SK-N-SH (cell line): Measurements from ENCODE around the gene TPCN2. TPM values are rescaled to one million over a fixed set of nuclear protein-coding genes. Genes with fewer than 3 reads are reported as not detected.

Experiments used
- CTCF ChIA-PET: fragments of 300-600, 350-600 bp; formaldehyde crosslinking; extraction: SDS; loops from one replicate; lab custom pipeline; 2021; lab: Yijun Ruan, JAX
- POLR2A ChIA-PET: fragments of 350-600 bp; sonication (Branson Sonifier 250); formaldehyde crosslinking; extraction: SDS; loops from one replicate; lab custom pipeline; 2020; ENCODE audit warnings: antibody characterized with exemption, inconsistent platforms; lab: Yijun Ruan, JAX
- DNase-seq: peaks from one replicate; pipeline ENCODE4 v3.0.0; 2012
- H2AFZ ChIP-seq: fragments of 200-600 bp; sonication (generic); 2 replicates; pipeline ENCODE4 v1.8.1; 2016; ENCODE audit warnings: antibody characterized with exemption, mild to moderate bottlenecking, low read depth
- H3F3A ChIP-seq: fragments of 200-600 bp; sonication (generic); replicated peaks from 2 replicates; pipeline ENCODE3; 2016; ENCODE audit warnings: antibody characterized with exemption, mild to moderate bottlenecking; ENCODE audit not compliant: insufficient read depth
- H3K27ac ChIP-seq, 2 experiments: fragments of 200-500 bp in 1 of 2; fragments of 200-600 bp in 1 of 2; sonication (Bioruptor generic) in 1 of 2; sonication (generic), shearing (Covaris generic) in 1 of 2; 2 replicates each; pipeline versions ENCODE4 v1.5.1 to v1.6.1; 2014 to 2016; ENCODE audit warnings: low read depth in 2 of 2, inconsistent platforms in 1 of 2, low read length in 1 of 2, mild to moderate bottlenecking in 1 of 2, mixed read lengths in 1 of 2
- H3K27me3 ChIP-seq: fragments of 200-600 bp; sonication (generic), shearing (Covaris generic); 2 replicates; pipeline ENCODE4 v1.6.1; 2016; ENCODE audit warnings: mixed run types; ENCODE audit not compliant: insufficient read depth
- H3K36me3 ChIP-seq, 2 experiments: fragments of 200-500 bp in 1 of 2; fragments of 200-600 bp in 1 of 2; sonication (Bioruptor generic) in 1 of 2; sonication (generic) in 1 of 2; replicated peaks in 1 of 2; 2 replicates each; pipeline versions ENCODE3 to v1.5.1; 2014 to 2016; ENCODE audit warnings: low read length in 1 of 2, mild to moderate bottlenecking in 1 of 2; ENCODE audit not compliant: insufficient read depth in 2 of 2, control insufficient read depth in 1 of 2
- H3K4me1 ChIP-seq, 2 experiments: fragments of 200-500 bp in 1 of 2; fragments of 200-600 bp in 1 of 2; sonication (Bioruptor generic) in 1 of 2; sonication (generic), shearing (Covaris generic) in 1 of 2; 2 replicates each; pipeline versions ENCODE4 v1.5.1 to v1.6.1; 2014 to 2016; ENCODE audit warnings: low read depth in 1 of 2, low read length in 1 of 2, mixed run types in 1 of 2; ENCODE audit not compliant: insufficient read depth in 2 of 2, control insufficient read depth in 1 of 2
- H3K4me2 ChIP-seq: fragments of 200-600 bp; sonication (generic), shearing (Covaris generic); 2 replicates; pipeline ENCODE4 v1.6.1; 2017; ENCODE audit warnings: mixed run types
- H3K4me3 ChIP-seq, 2 experiments: fragments of 200-500 bp in 1 of 2; fragments of 200-600 bp in 1 of 2; sonication (Bioruptor generic) in 1 of 2; sonication (generic), shearing (Covaris generic) in 1 of 2; 2 replicates each; pipeline versions ENCODE4 v1.5.1 to v1.8.1; 2014 to 2016; ENCODE audit warnings: low read depth in 2 of 2, inconsistent platforms in 1 of 2, low read length in 1 of 2, mild to moderate bottlenecking in 1 of 2, mixed read lengths in 1 of 2, moderate library complexity in 1 of 2
- H3K79me2 ChIP-seq: fragments of 200-600 bp; sonication (generic); 2 replicates; pipeline ENCODE4 v1.8.1; 2017; ENCODE audit warnings: mild to moderate bottlenecking; ENCODE audit not compliant: insufficient read depth
- H3K9ac ChIP-seq: fragments of 200-600 bp; sonication (generic); 2 replicates; pipeline ENCODE4 v1.6.1; 2017; ENCODE audit warnings: mixed run types
- H3K9me2 ChIP-seq: fragments of 200-600 bp; sonication (generic); 2 replicates; pipeline ENCODE4 v1.6.1; 2017; ENCODE audit warnings: mixed run types
- H3K9me3 ChIP-seq: fragments of 200-600 bp; sonication (generic); 2 replicates; pipeline ENCODE4 v1.6.1; 2017; ENCODE audit warnings: mixed run types, mild to moderate bottlenecking, moderate library complexity
- H4K20me1 ChIP-seq: fragments of 200-600 bp; sonication (generic); 2 replicates; pipeline ENCODE4 v1.6.1; 2017; ENCODE audit warnings: mild to moderate bottlenecking, mixed run types; ENCODE audit not compliant: insufficient read depth
- EP300 ChIP-seq, 2 experiments: IDR thresholded peaks; 2 replicates each; pipeline versions ENCODE4 v1.4.0 to v1.6.1; 2012; ENCODE audit warnings: borderline replicate concordance in 1 of 2, low read depth in 1 of 2, low read length in 1 of 2
- EZH2phosphoT487 ChIP-seq: fragments of 200-600 bp; sonication (generic); IDR thresholded peaks from 2 replicates; pipeline ENCODE4 v1.6.1; 2017; ENCODE audit warnings: low read depth, mixed run types, mild to moderate bottlenecking, antibody characterized with exemption, moderate library complexity, borderline replicate concordance
- FOSL2 ChIP-seq: IDR thresholded peaks from 2 replicates; pipeline ENCODE4 v1.4.0; 2012; ENCODE audit warnings: low read depth, mild to moderate bottlenecking, moderate library complexity, borderline replicate concordance
- FOXJ3 ChIP-seq: sonication (generic); formaldehyde crosslinking; IDR thresholded peaks from 2 replicates; pipeline ENCODE4 v1.5.1; 2020; ENCODE audit warnings: mild to moderate bottlenecking, missing genetic modification reagents
- GABPA ChIP-seq: IDR thresholded peaks from 2 replicates; pipeline ENCODE4 v1.4.0; 2012; ENCODE audit warnings: low read depth, mild to moderate bottlenecking
- GATA2 ChIP-seq: sonication (generic); formaldehyde crosslinking; IDR thresholded peaks from 2 replicates; pipeline ENCODE4 v1.5.0; 2020; ENCODE audit warnings: mild to moderate bottlenecking, missing genetic modification reagents
- IRF3 ChIP-seq: fragments of 150-350 bp; IDR thresholded peaks from 2 replicates; pipeline ENCODE4 v1.6.1; 2016; ENCODE audit warnings: mild to moderate bottlenecking, low read depth, low read length
- MEF2A ChIP-seq: IDR thresholded peaks from 2 replicates; pipeline ENCODE4 v1.4.0; 2012; ENCODE audit warnings: low read depth, borderline replicate concordance
- POLR2AphosphoS5 ChIP-seq: IDR thresholded peaks from 2 replicates; pipeline ENCODE4 v1.6.1; 2012; ENCODE audit warnings: low read depth, low read length
- RCOR1 ChIP-seq: fragments of 150-350 bp; IDR thresholded peaks from 2 replicates; pipeline ENCODE4 v1.6.1; 2017; ENCODE audit warnings: antibody characterized with exemption, low read length
- RFX5 ChIP-seq: IDR thresholded peaks from 2 replicates; pipeline ENCODE4 v1.6.1; 2012; ENCODE audit warnings: mild to moderate bottlenecking, improper control_type of control experiment, low read length
- RXRA ChIP-seq: IDR thresholded peaks from 2 replicates; pipeline ENCODE4 v1.4.0; 2012; ENCODE audit warnings: low read depth, mild to moderate bottlenecking, borderline replicate concordance
- SIN3A ChIP-seq: IDR thresholded peaks from 2 replicates; pipeline ENCODE4 v1.6.1; 2012; ENCODE audit warnings: low read depth, mild to moderate bottlenecking, low read length, moderate library complexity, borderline replicate concordance
- SMC3 ChIP-seq: IDR thresholded peaks from 2 replicates; pipeline ENCODE4 v1.6.1; 2012; ENCODE audit warnings: low read depth, low read length, improper control_type of control experiment
- TCF12 ChIP-seq: IDR thresholded peaks from 2 replicates; pipeline ENCODE4 v1.4.0; 2012
- TEAD4 ChIP-seq: IDR thresholded peaks from 2 replicates; pipeline ENCODE4 v1.4.0; 2012; ENCODE audit warnings: mild to moderate bottlenecking, borderline replicate concordance; ENCODE audit not compliant: insufficient read depth
- YY1 ChIP-seq: IDR thresholded peaks from 2 replicates; pipeline ENCODE4 v1.4.0; 2012; ENCODE audit warnings: low read depth, mild to moderate bottlenecking
- WGBS: methylation state at CpG from one replicate; pipeline ENCODE4 v1.1.6; 2017; ENCODE audit warnings: low lambda C conversion rate; 5-methylcytosine and 5-hydroxymethylcytosine counted together
- polyA plus RNA-seq, 3 experiments: library from polyadenylated mRNA; depleted of rRNA; stranded (reverse); fragments of >200 nt; gene quantifications; 2 replicates each; pipeline ENCODE4 v1.2.3, GENCODE V29; 2012
- TF ChIP-seq, protein P1 (sequence below): fragments of 150-350 bp; IDR thresholded peaks from 2 replicates; pipeline ENCODE4 v1.6.1; 2017; ENCODE audit warnings: antibody characterized with exemption, low read length, low read depth, borderline replicate concordance
- TF ChIP-seq, protein P2 (sequence below): IDR thresholded peaks from 2 replicates; pipeline ENCODE4; 2012

The TPCN2 gene
- polyA plus RNA-seq, 1 of the 3 experiments (the other 2 are of a cell fraction), result 8.7 TPM

- H3K27ac ChIP-seq, result peak overlapping the region in 1 of 2 experiments; percentile 78; a peak in 2 of 4 replicates
- no peaks in the 10 kb centered on the region for H3K27me3 ChIP-seq
- WGBS, result 62% methylated on average over 15 of the region's 23 CpGs
- H3K36me3 ChIP-seq, result no peaks in the 10 kb centered on the region
- peak; percentile 88 for DNase-seq
- CTCF ChIA-PET, result interaction anchor here (0.8 to 14.1 kb wide), 13 partner anchors 9 to 562 kb away, joined by 3 to 403 read pairs (median 5); partner anchors contain the start of gene CCND1
- no peaks in the 10 kb centered on the region for H3K9me2 ChIP-seq
- no peak overlapping the region for H3K4me3 ChIP-seq
- H3K9me3 ChIP-seq, result no peaks in the 10 kb centered on the region
- H3K4me2 ChIP-seq, result no peak overlapping the region
- H2AFZ ChIP-seq, result no peak overlapping the region
- POLR2A ChIA-PET, result interaction anchor here (1.2 to 2.4 kb wide), 6 partner anchors 52 to 549 kb away, joined by 3 to 27 read pairs (median 6); no protein-coding TSS in a partner anchor
- H3K9ac ChIP-seq, result no peak overlapping the region
- peaks cover 10 to 34% of the 10 kb centered on the region in 2 experiments; a peak in 2 of 4 replicates for H3K4me1 ChIP-seq
- H3F3A ChIP-seq, result no peaks in the 10 kb centered on the region
- TF ChIP-seq, protein P1, sequence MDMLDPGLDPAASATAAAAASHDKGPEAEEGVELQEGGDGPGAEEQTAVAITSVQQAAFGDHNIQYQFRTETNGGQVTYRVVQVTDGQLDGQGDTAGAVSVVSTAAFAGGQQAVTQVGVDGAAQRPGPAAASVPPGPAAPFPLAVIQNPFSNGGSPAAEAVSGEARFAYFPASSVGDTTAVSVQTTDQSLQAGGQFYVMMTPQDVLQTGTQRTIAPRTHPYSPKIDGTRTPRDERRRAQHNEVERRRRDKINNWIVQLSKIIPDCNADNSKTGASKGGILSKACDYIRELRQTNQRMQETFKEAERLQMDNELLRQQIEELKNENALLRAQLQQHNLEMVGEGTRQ, result no peak
- TF ChIP-seq FOXJ3 (peak; percentile 83), RXRA (no peak), GATA2 (CRISPR knock-in tag) (peak; percentile 91), RCOR1 (0 out of 2 replicates have a peak, but pooled peaks have one; percentile 26), POLR2AphosphoS5 (no peak), EP300 (IDR thresholded peaks at IDR 0.05; ENCODE audit: borderline replicate concordance in 1 of 2, low read depth in 1 of 2, low read length in 1 of 2) (no peak), TEAD4 (no peak), GABPA (no peak), SMC3 (no peak; the same call in 1 of the 2 replicates), IRF3 (no peak), MEF2A (no peak), FOSL2 (no peak), SIN3A (no peak), EZH2phosphoT487 (no peak), RFX5 (no peak), TCF12 (peak; percentile 17; the same call in 1 of the 2 replicates), YY1 (no peak)
- TF ChIP-seq, protein P2, sequence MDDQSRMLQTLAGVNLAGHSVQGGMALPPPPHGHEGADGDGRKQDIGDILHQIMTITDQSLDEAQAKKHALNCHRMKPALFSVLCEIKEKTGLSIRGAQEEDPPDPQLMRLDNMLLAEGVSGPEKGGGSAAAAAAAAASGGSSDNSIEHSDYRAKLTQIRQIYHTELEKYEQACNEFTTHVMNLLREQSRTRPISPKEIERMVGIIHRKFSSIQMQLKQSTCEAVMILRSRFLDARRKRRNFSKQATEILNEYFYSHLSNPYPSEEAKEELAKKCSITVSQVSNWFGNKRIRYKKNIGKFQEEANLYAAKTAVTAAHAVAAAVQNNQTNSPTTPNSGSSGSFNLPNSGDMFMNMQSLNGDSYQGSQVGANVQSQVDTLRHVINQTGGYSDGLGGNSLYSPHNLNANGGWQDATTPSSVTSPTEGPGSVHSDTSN, result no peak
- no peaks in the 10 kb centered on the region for H4K20me1 ChIP-seq
- no peaks in the 10 kb centered on the region for H3K79me2 ChIP-seq
Measured at GRCh38 chr11:69106031-69106811, 57.5 kb downstream of the TPCN2 start.
